GM18519 (cell line): ENCODE results near the gene ENTPD7.
"Not testable (repeated sequence)": the region's sequence is repeated elsewhere in the genome, so short reads cannot be mapped to it uniquely, and the experiment has no call there.

Experiments used
- ATAC-seq: cut with Tn5 transposase; IDR thresholded peaks from one replicate; pipeline ENCODE4 v1.9.1; 2021; ENCODE audit warnings: mild to moderate bottlenecking, moderate library complexity; ENCODE audit not compliant: unreplicated experiment, low FRiP score

ENTPD7 gene

GRCh38 chr10:99659031-99659867 is at the start of gene ENTPD7:
Gene ENTPD7, plus strand, starts transcription at chr10:99659509. Its CDS starts 448 bp downstream, at chr10:99659957.
- peak; percentile 98 for ATAC-seq

- ATAC-seq: no peak
Observed at GRCh38 chr10:99610221-99610620, 49.1 kb upstream of the ENTPD7 start.

- no peak for ATAC-seq
Observed at GRCh38 chr10:99611326-99611725, 48.0 kb upstream of the ENTPD7 start.

GRCh38 chr10:99612167-99612831 is 47.0 kb upstream of the ENTPD7 start:
- ATAC-seq: no peak

GRCh38 chr10:99615426-99615825 is 43.9 kb upstream of the ENTPD7 start:
- no peak for ATAC-seq

- no peak for ATAC-seq
Observed at GRCh38 chr10:99617696-99618095, 41.6 kb upstream of the ENTPD7 start.

GRCh38 chr10:99619090-99619800 is 40.1 kb upstream of the ENTPD7 start:
- no peak for ATAC-seq

GRCh38 chr10:99619851-99620710 is 39.2 kb upstream of the ENTPD7 start, which contains the start of gene SLC25A28:
Gene SLC25A28, minus strand, starts transcription at chr10:99620439. Its CDS starts 104 bp downstream, at chr10:99620335.
- ATAC-seq: no peak

- ATAC-seq: peak; percentile 85
Observed at GRCh38 chr10:99620711-99621453, 38.4 kb upstream of the ENTPD7 start.

- no peak for ATAC-seq
Observed at GRCh38 chr10:99621454-99622251, 37.7 kb upstream of the ENTPD7 start.

- ATAC-seq: no peak
Observed at GRCh38 chr10:99623919-99624318, 35.4 kb upstream of the ENTPD7 start.

GRCh38 chr10:99625124-99625523 is 34.2 kb upstream of the ENTPD7 start:
- not testable (repeated sequence) for ATAC-seq

GRCh38 chr10:99628923-99629624 is 30.2 kb upstream of the ENTPD7 start:
- ATAC-seq: no peak

GRCh38 chr10:99629625-99629978 is 29.7 kb upstream of the ENTPD7 start:
- no peak for ATAC-seq

- ATAC-seq: no peak
Observed at GRCh38 chr10:99630433-99630832, 28.9 kb upstream of the ENTPD7 start.

- ATAC-seq: no peak
Observed at GRCh38 chr10:99630991-99631390, 28.3 kb upstream of the ENTPD7 start.

GRCh38 chr10:99631496-99631895 is 27.8 kb upstream of the ENTPD7 start:
- no peak for ATAC-seq

GRCh38 chr10:99633832-99634231 is 25.5 kb upstream of the ENTPD7 start:
- ATAC-seq: no peak
